Measurements from ENCODE around the gene RAB43.

The RAB43 gene

GRCh38 chr3:129046037-129046731 lies 75.4 kb downstream of the RAB43 start:
- no peak for TF ChIP-seq CTCF (IDR thresholded peaks at IDR 0.05)

- no peak for TF ChIP-seq CTCF (IDR thresholded peaks at IDR 0.05)
These were observed 75.9 kb downstream of the RAB43 start for GRCh38 chr3:129045675-129046036.

- TF ChIP-seq CTCF (IDR thresholded peaks at IDR 0.05), result no peak
These were observed 80.9 kb downstream of the RAB43 start for GRCh38 chr3:129040579-129041300.

GRCh38 chr3:129040039-129040336 lies 81.6 kb downstream of the RAB43 start:
- TF ChIP-seq CTCF (IDR thresholded peaks at IDR 0.05), result no peak

- no peak for TF ChIP-seq CTCF (IDR thresholded peaks at IDR 0.05)
These were observed 82.1 kb downstream of the RAB43 start for GRCh38 chr3:129039271-129040038.

GRCh38 chr3:129038121-129038855 lies 83.3 kb downstream of the RAB43 start:
- no peak for TF ChIP-seq CTCF (IDR thresholded peaks at IDR 0.05)

Measured in LNCAP (cell line).